Peyer's patch (tissue), 4 donors: Measurements from ENCODE around the gene DIS3L2. TPM values are rescaled to one million over a fixed set of nuclear protein-coding genes. Genes with fewer than 3 reads are reported as not detected.

Experiments
- DNase-seq, 3 donors: peaks; one replicate each; pipeline ENCODE4 v3.0.0-alpha.2; 2017 to 2019
- H3K27ac ChIP-seq, 4 donors: fragments of 200-600 bp; sonication (generic); one replicate each; pipeline ENCODE4 v1.5.1; 2016 to 2019
- H3K27me3 ChIP-seq, 2 donors: fragments of 200-600 bp; sonication (generic); one replicate each; pipeline ENCODE4 v1.5.1; 2019
- H3K36me3 ChIP-seq, 3 donors: fragments of 200-600 bp; sonication (generic); one replicate each; pipeline ENCODE4 v1.5.1; 2016 to 2019
- H3K4me1 ChIP-seq, 4 donors: fragments of 200-600 bp; sonication (generic); one replicate each; pipeline ENCODE4 v1.5.1; 2016 to 2019
- H3K4me3 ChIP-seq, 4 donors: fragments of 200-600 bp; sonication (generic); 1 replicate in 3 of 4; 2 replicates in 1 of 4; pipeline ENCODE4 v1.5.1; 2016 to 2019; ENCODE audit warnings: mild to moderate bottlenecking in 1 of 4
- H3K9me3 ChIP-seq, 4 donors: fragments of 200-600 bp; sonication (generic); one replicate each; pipeline ENCODE4 v1.5.1; 2016 to 2019; ENCODE audit warnings: mild to moderate bottlenecking in 1 of 4
- CTCF ChIP-seq, 6 experiments: fragments of 450-650 bp in 4 of 6; fragments of 200-600 bp in 2 of 6; sonication (generic) in 1 of 6; IDR thresholded peaks; one replicate each; pipeline ENCODE4 v1.5.1; 2017 to 2019; ENCODE audit warnings: antibody characterized with exemption in 6 of 6, mild to moderate bottlenecking in 3 of 6, moderate library complexity in 1 of 6
- POLR2A ChIP-seq, 2 donors: fragments of 450-650 bp; IDR thresholded peaks; one replicate each; pipeline ENCODE4 v1.5.1; 2017; ENCODE audit warnings: antibody characterized with exemption in 2 of 2, mild to moderate bottlenecking in 2 of 2, moderate library complexity in 2 of 2
- total RNA-seq, 4 donors: library from RNA; depleted of rRNA; stranded (reverse); fragments of >200 nt; gene quantifications; one replicate each; pipeline ENCODE4 v1.1.0, GENCODE V29; 2016

DIS3L2 gene
- total RNA-seq, 4 donors from 2014 or later, result 26.4 to 147 (median 58.3) TPM

DNA sequence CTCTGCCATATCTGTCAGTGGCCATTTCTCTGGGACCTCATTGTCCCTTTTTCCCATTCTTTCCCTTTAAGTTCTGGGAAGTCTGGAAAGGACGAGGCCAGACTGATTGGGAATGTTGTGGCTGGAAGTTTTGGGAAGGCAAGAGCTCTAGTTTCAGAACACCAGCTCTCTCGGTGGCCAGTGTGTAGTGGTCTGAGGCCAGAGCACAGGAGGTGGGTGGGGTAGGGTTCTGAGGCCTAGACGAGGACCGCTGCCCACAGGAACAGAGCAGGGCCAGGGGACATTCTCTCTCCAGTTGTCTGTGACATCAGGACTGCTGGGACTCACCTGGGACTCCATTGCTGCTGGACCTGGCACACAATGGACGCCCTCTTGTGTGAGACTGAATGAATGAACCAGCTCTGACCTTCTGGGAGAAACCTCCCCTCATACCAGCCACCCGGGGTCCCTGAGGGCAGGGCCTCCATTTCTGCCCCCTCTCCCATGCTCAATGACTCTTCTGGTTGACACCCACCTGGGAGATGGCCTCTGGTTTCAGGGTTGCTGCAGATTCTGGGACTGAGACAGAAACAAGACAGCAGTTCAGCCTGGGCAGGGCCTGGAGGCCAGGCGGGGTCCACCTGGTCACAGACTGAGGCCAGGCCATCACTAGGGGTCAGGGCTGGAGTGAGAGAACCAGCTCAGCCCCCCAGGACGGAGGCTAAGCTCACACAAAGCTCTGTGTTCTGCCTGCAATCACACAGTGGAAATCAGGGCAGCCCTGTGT is 26.9 kb upstream of the DIS3L2 start:
- Histone ChIP-seq H3K27ac (no peak overlapping the region), H3K36me3 (no peaks in the 10 kb centered on the region), H3K27me3 (no peaks in the 10 kb centered on the region), H3K4me3 (no peak overlapping the region), H3K9me3 (no peaks in the 10 kb centered on the region), H3K4me1 (no peaks in the 10 kb centered on the region)
- DNase-seq, result peak in 1 of 3 donors; percentile 24
- TF ChIP-seq POLR2A (IDR thresholded peaks at IDR 0.05) (no peak), CTCF (IDR thresholded peaks at IDR 0.05) (no peak)

DNA sequence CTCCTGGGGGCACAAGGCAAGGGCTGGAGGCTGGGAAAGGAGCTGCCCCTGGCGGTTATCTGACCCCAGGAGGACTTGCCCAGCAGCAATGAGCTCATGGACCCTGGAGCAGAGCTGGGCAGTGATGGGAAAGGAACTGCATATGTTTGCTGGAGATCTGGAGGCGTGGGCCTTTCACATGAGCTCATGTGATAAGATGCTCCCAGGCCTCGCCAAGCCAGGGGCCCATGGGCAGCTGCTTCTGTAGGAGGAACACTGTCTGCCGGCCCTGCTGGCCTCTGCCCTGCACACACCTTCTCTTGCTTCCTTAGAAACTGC is 26.3 kb upstream of the DIS3L2 start:
- Histone ChIP-seq H3K36me3 (no peaks in the 10 kb centered on the region), H3K9me3 (no peaks in the 10 kb centered on the region), H3K4me1 (no peaks in the 10 kb centered on the region), H3K27me3 (no peaks in the 10 kb centered on the region), H3K27ac (no peak overlapping the region), H3K4me3 (no peak overlapping the region)
- TF ChIP-seq POLR2A (IDR thresholded peaks at IDR 0.05) (no peak), CTCF (IDR thresholded peaks at IDR 0.05) (no peak)
- peak in 1 of 3 donors; percentile 12 for DNase-seq

DNA sequence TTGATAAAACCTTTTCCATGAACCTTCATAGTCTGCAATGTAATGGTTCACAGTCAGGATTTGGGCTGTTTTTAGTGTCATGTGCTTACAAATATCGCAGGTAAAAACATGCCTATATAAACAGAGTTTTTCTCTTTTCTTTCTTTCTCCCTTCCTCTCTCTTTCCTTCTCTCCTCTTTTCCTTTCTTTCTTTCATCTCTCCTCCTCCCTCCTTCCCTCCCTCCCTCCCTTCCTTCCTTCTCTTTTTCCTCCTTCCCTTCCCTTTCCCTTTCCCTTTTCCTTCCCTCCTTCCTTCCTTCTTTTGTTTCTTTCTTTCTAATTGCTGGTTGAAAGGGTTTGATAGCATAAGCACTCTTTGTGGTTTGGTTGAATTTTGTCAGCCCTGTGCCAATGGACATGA is 25.7 kb upstream of the DIS3L2 start:
- Histone ChIP-seq H3K9me3 (no peaks in the 10 kb centered on the region), H3K27me3 (no peaks in the 10 kb centered on the region), H3K4me3 (no peak overlapping the region), H3K27ac (no peak overlapping the region), H3K36me3 (no peaks in the 10 kb centered on the region), H3K4me1 (no peaks in the 10 kb centered on the region)
- DNase-seq, result no peak
- TF ChIP-seq CTCF (IDR thresholded peaks at IDR 0.05) (no peak), POLR2A (IDR thresholded peaks at IDR 0.05) (no peak)

GRCh38 chr2:231936491-231936890 is 25.0 kb upstream of the DIS3L2 start:
- Histone ChIP-seq H3K27me3 (no peaks in the 10 kb centered on the region), H3K4me1 (no peaks in the 10 kb centered on the region), H3K36me3 (no peaks in the 10 kb centered on the region), H3K9me3 (no peaks in the 10 kb centered on the region), H3K4me3 (no peak overlapping the region), H3K27ac (no peak overlapping the region)
- TF ChIP-seq CTCF (IDR thresholded peaks at IDR 0.05) (no peak), POLR2A (IDR thresholded peaks at IDR 0.05) (no peak)
- DNase-seq, result no peak

DNA sequence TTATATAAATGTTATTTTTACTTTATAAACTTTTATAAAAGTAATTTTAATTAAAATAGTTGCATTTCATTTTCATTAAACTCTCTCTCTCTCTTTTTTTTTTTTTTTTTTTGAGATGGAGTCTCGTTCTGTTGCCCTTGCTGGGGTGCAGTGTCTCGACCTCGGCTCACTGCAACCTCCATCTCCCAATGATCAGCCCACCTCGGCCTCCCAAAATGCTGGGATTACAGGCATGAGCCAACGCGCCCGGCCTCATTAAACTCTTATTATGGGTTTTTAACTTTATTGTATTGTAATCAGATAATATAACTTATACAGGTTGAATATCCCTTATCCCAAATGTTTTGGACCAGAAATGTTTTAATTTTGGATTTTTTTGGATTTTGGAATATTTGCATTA is 24.5 kb upstream of the DIS3L2 start:
- Histone ChIP-seq H3K4me3 (no peak overlapping the region), H3K4me1 (no peaks in the 10 kb centered on the region), H3K27me3 (no peaks in the 10 kb centered on the region), H3K36me3 (no peaks in the 10 kb centered on the region), H3K9me3 (no peaks in the 10 kb centered on the region), H3K27ac (no peak overlapping the region)
- no peak for DNase-seq
- TF ChIP-seq POLR2A (IDR thresholded peaks at IDR 0.05), result no peak
- TF ChIP-seq CTCF (IDR thresholded peaks at IDR 0.05), result no peak

- TF ChIP-seq POLR2A (IDR thresholded peaks at IDR 0.05) (no peak), CTCF (IDR thresholded peaks at IDR 0.05) (no peak)
- no peaks in the 10 kb centered on the region for H3K27me3 ChIP-seq
- H3K36me3 ChIP-seq, result no peaks in the 10 kb centered on the region
- no peaks in the 10 kb centered on the region for H3K9me3 ChIP-seq
- no peak overlapping the region for H3K4me3 ChIP-seq
- no peak overlapping the region for H3K27ac ChIP-seq
- DNase-seq, result no peak
- no peaks in the 10 kb centered on the region for H3K4me1 ChIP-seq
Observed at GRCh38 chr2:231939022-231939421, 22.5 kb upstream of the DIS3L2 start.
